Vagina (tissue), 2 donors: ENCODE measurements around the gene NEMP2.

Experiments
- CTCF ChIP-seq, 3 experiments: fragments of 450-650 bp in 2 of 3; fragments of 200-600 bp in 1 of 3; sonication (generic) in 1 of 3; IDR thresholded peaks; one replicate each; pipeline ENCODE4 v1.5.1; 2017 to 2019; ENCODE audit warnings: antibody characterized with exemption in 3 of 3, mild to moderate bottlenecking in 2 of 3, moderate library complexity in 2 of 3
- POLR2A ChIP-seq, 2 donors: fragments of 450-650 bp; IDR thresholded peaks; one replicate each; pipeline ENCODE4 v1.6.1; 2017; ENCODE audit warnings: antibody characterized with exemption in 2 of 2, mild to moderate bottlenecking in 2 of 2, moderate library complexity in 2 of 2
- POLR2AphosphoS5 ChIP-seq, 2 donors: sonication (generic); formaldehyde crosslinking; IDR thresholded peaks; one replicate each; pipeline ENCODE4 v1.9.0; 2017; ENCODE audit warnings: antibody characterized with exemption in 2 of 2, mild to moderate bottlenecking in 2 of 2, low read depth in 1 of 2; ENCODE audit not compliant: insufficient read depth in 1 of 2

DNA sequence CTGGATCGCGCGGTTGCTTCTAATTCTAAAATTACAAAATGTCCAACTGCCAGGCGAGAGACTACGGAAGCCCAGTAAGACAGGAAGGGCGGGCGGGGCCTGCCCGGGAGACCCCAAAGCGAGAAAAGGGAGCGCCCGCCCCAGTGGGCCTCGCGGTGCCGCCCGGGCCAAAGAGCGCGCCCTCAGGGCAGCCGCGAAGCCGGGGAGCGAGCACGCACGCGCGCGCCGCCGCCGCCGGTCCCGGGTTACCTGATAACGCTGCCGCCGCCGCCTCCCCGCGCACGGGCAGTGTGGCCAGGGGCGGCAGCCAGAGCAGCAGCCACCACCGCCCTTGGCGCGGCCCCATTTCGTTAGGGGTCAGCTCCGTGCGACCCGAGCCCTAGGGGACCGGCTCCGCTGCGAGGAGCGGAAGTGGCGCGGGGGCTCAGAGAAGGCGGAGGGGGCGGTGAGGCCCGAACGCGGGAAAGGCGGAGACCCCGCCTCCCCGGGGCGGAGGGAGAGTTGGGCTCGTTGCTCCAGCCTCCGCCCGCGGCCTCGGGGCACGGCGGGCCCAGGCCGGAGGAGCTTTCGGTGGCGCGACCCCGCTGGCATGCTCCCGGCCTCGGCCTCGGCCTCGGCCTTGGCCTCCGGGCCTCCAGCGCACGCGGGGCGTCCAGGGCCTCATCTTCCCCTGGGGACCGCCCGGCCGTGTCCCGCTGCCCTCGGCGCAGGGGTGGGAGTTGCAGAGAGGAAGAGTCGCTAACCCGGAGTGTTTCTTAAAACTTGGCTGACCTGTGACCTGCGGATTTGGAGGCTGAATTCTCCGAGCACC lies at the start of gene NEMP2:
- TF ChIP-seq CTCF (IDR thresholded peaks at IDR 0.05): no peak
- peak in 1 of 2 donors; percentile 41 for TF ChIP-seq POLR2A (IDR thresholded peaks at IDR 0.05)
- TF ChIP-seq POLR2AphosphoS5 (IDR thresholded peaks at IDR 0.05; ENCODE audit: insufficient read depth in 1 of 2, low read depth in 1 of 2): peak; percentile 3 to 75
